Activated CD4-positive, CD25-positive, alpha-beta regulatory T cell treated with anti-CD3 and anti-CD28 coated beads, Interleukin-2, amount 50 U/mL, for 16 hours (primary cell): ENCODE results near the gene TBC1D8B.
"Not testable (repeated sequence)": the region's sequence is repeated elsewhere in the genome, so short reads cannot be mapped to it uniquely, and the experiment has no call there.

Experiments used
- DNase-seq: peaks from one replicate; pipeline ENCODE4 v3.0.0-alpha.2; 2020; ENCODE audit warnings: low read depth, low spot score

The TBC1D8B gene

GRCh38 chrX:106802388-106803275 is at the start of gene TBC1D8B:
Gene TBC1D8B (plus strand): TSS chrX:106802673. CDS start chrX:106802854, 181 bp downstream.
- DNase-seq, result no peak

- DNase-seq, result not testable (repeated sequence)
Measured at GRCh38 chrX:106769288-106769687, 33.2 kb upstream of the TBC1D8B start.

- no peak for DNase-seq
Measured at GRCh38 chrX:106774981-106775380, 27.5 kb upstream of the TBC1D8B start.

- no peak for DNase-seq
Measured at GRCh38 chrX:106780264-106780663, 22.2 kb upstream of the TBC1D8B start.

- DNase-seq, result no peak
Measured at GRCh38 chrX:106780664-106781377, 21.7 kb upstream of the TBC1D8B start.

- DNase-seq, result no peak
Measured at GRCh38 chrX:106783716-106784115, 18.8 kb upstream of the TBC1D8B start.

- DNase-seq, result no peak
Measured at GRCh38 chrX:106791495-106791894, 11.0 kb upstream of the TBC1D8B start.

- no peak for DNase-seq
Measured at GRCh38 chrX:106802063-106802387, 448 bp upstream of the TBC1D8B start.

GRCh38 chrX:106811131-106811910 is 8.8 kb downstream of the TBC1D8B start:
- no peak for DNase-seq

GRCh38 chrX:106812930-106813329 is 10.5 kb downstream of the TBC1D8B start:
- not testable (repeated sequence) for DNase-seq

GRCh38 chrX:106814093-106814492 is 11.6 kb downstream of the TBC1D8B start:
- DNase-seq, result not testable (repeated sequence)

GRCh38 chrX:106862972-106863688 is 60.7 kb downstream of the TBC1D8B start:
- DNase-seq, result no peak

GRCh38 chrX:106863697-106864096 is 61.2 kb downstream of the TBC1D8B start:
- no peak for DNase-seq

- not testable (repeated sequence) for DNase-seq
Measured at GRCh38 chrX:106872796-106873195, 70.3 kb downstream of the TBC1D8B start.

GRCh38 chrX:106874075-106874474 is 71.6 kb downstream of the TBC1D8B start:
- no peak for DNase-seq

GRCh38 chrX:106875151-106875550 is 72.7 kb downstream of the TBC1D8B start:
- no peak for DNase-seq

GRCh38 chrX:106889468-106889867 is 87.0 kb downstream of the TBC1D8B start:
- DNase-seq, result no peak

- DNase-seq, result no peak
Measured at GRCh38 chrX:106891762-106892460, 89.4 kb downstream of the TBC1D8B start.

- no peak for DNase-seq
Measured at GRCh38 chrX:106894392-106894909, 92.0 kb downstream of the TBC1D8B start.

- no peak for DNase-seq
Measured at GRCh38 chrX:106894978-106895452, 92.5 kb downstream of the TBC1D8B start.
